ENCODE results near the gene B4GALNT2. TPM values are rescaled to one million over a fixed set of nuclear protein-coding genes. Genes with fewer than 3 reads are reported as not detected.
A peak's percentile ranks its signal among the peaks of the same experiment; 100 is the strongest.

Gene B4GALNT2
- polyA plus RNA-seq, 3 donors = not detected

DNA sequence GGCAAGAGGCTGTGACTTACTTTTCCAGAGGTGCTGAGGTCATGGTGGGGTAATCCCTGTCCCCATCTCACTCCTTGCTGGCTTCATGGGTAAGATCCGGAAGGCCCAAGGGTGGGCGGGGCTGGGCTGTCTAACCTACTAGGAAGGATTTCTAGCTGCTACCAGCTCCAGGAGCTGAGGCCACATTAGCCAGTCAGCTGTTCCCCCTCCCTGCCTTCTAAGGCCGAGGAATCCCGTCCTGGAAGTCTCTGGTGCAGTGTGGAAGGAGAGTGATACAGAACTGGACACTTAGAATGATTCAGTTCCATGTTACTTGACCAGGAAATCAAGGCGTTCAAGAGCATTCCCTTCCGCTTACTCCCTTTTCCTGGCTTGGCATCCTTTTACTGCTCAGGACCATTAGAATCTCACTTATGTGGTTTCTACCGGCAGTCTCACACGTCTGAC is 68.9 kb downstream of the B4GALNT2 start:
- H3K9me3 ChIP-seq (replicated peaks in 1 of 2; ENCODE audit: control insufficient read depth in 1 of 2, insufficient read depth in 1 of 2, low read length in 2 of 2) = no peaks in the 10 kb centered on the region
- DNase-seq = no peak
- H3K27ac ChIP-seq (ENCODE audit: low read depth in 1 of 2, low read length in 2 of 2) = no peak overlapping the region
- TF ChIP-seq, protein P1, sequence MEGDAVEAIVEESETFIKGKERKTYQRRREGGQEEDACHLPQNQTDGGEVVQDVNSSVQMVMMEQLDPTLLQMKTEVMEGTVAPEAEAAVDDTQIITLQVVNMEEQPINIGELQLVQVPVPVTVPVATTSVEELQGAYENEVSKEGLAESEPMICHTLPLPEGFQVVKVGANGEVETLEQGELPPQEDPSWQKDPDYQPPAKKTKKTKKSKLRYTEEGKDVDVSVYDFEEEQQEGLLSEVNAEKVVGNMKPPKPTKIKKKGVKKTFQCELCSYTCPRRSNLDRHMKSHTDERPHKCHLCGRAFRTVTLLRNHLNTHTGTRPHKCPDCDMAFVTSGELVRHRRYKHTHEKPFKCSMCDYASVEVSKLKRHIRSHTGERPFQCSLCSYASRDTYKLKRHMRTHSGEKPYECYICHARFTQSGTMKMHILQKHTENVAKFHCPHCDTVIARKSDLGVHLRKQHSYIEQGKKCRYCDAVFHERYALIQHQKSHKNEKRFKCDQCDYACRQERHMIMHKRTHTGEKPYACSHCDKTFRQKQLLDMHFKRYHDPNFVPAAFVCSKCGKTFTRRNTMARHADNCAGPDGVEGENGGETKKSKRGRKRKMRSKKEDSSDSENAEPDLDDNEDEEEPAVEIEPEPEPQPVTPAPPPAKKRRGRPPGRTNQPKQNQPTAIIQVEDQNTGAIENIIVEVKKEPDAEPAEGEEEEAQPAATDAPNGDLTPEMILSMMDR (IDR thresholded peaks at IDR 0.05) = no peak
- H3K36me3 Mint-ChIP-seq = peaks cover 0 to 5% of the 10 kb centered on the region in 2 donors
- 93% methylated on average over 6 of the region's 8 CpGs for WGBS (ENCODE audit: insufficient coverage)
- H3K4me1 ChIP-seq (ENCODE audit: control insufficient read depth in 1 of 2, insufficient read depth in 2 of 2, low read length in 2 of 2) = peaks cover 9 to 13% of the 10 kb centered on the region in 2 donors
- no peak overlapping the region for H3K4me2 ChIP-seq (replicated peaks; ENCODE audit: extremely low read depth, low read length, poor library complexity, severe bottlenecking)
- no peak overlapping the region for H3K9ac ChIP-seq (ENCODE audit: insufficient read depth, low read length, poor library complexity, severe bottlenecking)
- H3K9me3 Mint-ChIP-seq = peaks cover 0 to 1% (median 0%) of the 10 kb centered on the region in 7 donors
- no peaks in the 10 kb centered on the region for H4K20me1 ChIP-seq (ENCODE audit: insufficient read depth, low read length)
- intact Hi-C loops (cut with micrococcal nuclease) = no loop called here
- peaks cover 2 to 10% (median 5%) of the 10 kb centered on the region in 3 donors for H3K27me3 Mint-ChIP-seq (ENCODE audit: low read depth in 3 of 3)
- no peak overlapping the region for H3K27ac Mint-ChIP-seq
- no peaks in the 10 kb centered on the region for H3K36me3 ChIP-seq (replicated peaks in 1 of 2; ENCODE audit: control insufficient read depth in 1 of 2, insufficient read depth in 2 of 2, low read length in 2 of 2)
- no peaks in the 10 kb centered on the region for H3K79me2 ChIP-seq (ENCODE audit: insufficient read depth, low read length)
- H3K4me1 Mint-ChIP-seq = peaks cover 28% of the 10 kb centered on the region
- H3K4me3 Mint-ChIP-seq = no peak overlapping the region
- no peak overlapping the region for H3K4me3 ChIP-seq (replicated peaks in 1 of 3; ENCODE audit: low read depth in 2 of 3, low read length in 3 of 3)
- no peaks in the 10 kb centered on the region for H3K27me3 ChIP-seq (ENCODE audit: control insufficient read depth in 2 of 2, insufficient read depth in 2 of 2, low read length in 2 of 2)
- H2AFZ ChIP-seq (ENCODE audit: insufficient read depth, low read depth, low read length, poor library complexity, severe bottlenecking) = no peak overlapping the region

DNA sequence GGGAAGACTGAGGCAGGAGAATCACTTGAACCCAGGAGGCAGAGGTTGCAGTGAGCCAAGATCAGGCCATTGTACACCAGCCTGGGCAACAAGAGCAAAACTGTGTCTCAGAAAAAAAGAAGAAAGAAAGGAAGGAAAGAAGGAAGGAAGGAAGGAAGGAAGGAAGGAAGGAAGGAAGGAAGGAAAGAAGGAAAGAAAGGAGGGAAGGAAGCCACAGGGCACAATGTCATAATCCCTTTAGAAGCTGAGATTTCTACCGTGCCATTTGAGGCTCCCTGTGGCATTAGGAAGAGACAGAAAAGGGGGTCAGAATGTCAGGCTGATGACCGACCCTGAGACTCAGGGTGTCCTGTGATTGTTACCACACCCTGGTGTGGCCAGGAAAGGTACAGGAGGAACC is 71.2 kb downstream of the B4GALNT2 start:
- peaks cover 0 to 3% of the 10 kb centered on the region in 2 donors for H3K36me3 Mint-ChIP-seq
- Histone ChIP-seq H2AFZ (ENCODE audit: insufficient read depth, low read depth, low read length, poor library complexity, severe bottlenecking) (no peak overlapping the region), H3K4me1 (ENCODE audit: control insufficient read depth in 1 of 2, insufficient read depth in 2 of 2, low read length in 2 of 2) (peaks cover 15% of the 10 kb centered on the region in 2 donors), H3K4me2 (replicated peaks; ENCODE audit: extremely low read depth, low read length, poor library complexity, severe bottlenecking) (no peak overlapping the region), H3K4me3 (replicated peaks in 1 of 3; ENCODE audit: low read depth in 2 of 3, low read length in 3 of 3) (no peak overlapping the region), H3K27me3 (ENCODE audit: control insufficient read depth in 2 of 2, insufficient read depth in 2 of 2, low read length in 2 of 2) (no peaks in the 10 kb centered on the region), H3K36me3 (replicated peaks in 1 of 2; ENCODE audit: control insufficient read depth in 1 of 2, insufficient read depth in 2 of 2, low read length in 2 of 2) (no peaks in the 10 kb centered on the region), H4K20me1 (ENCODE audit: insufficient read depth, low read length) (no peaks in the 10 kb centered on the region), H3K27ac (ENCODE audit: low read depth in 1 of 2, low read length in 2 of 2) (no peak overlapping the region), H3K9me3 (replicated peaks in 1 of 2; ENCODE audit: control insufficient read depth in 1 of 2, insufficient read depth in 1 of 2, low read length in 2 of 2) (no peaks in the 10 kb centered on the region), H3K9ac (ENCODE audit: insufficient read depth, low read length, poor library complexity, severe bottlenecking) (no peak overlapping the region), H3K79me2 (ENCODE audit: insufficient read depth, low read length) (no peaks in the 10 kb centered on the region)
- H3K27ac Mint-ChIP-seq = peak overlapping the region in 2 of 7 donors; percentile 38 to 58
- peaks cover 0 to 1% (median 0%) of the 10 kb centered on the region in 7 donors for H3K9me3 Mint-ChIP-seq
- TF ChIP-seq, protein P1 (IDR thresholded peaks at IDR 0.05) = no peak
- intact Hi-C loops (cut with micrococcal nuclease) = no loop called here
- peaks cover 2 to 10% (median 5%) of the 10 kb centered on the region in 3 donors for H3K27me3 Mint-ChIP-seq (ENCODE audit: low read depth in 3 of 3)
- H3K4me3 Mint-ChIP-seq = no peak overlapping the region
- peaks cover 34% of the 10 kb centered on the region for H3K4me1 Mint-ChIP-seq
- 54% methylated on average over 2 of the region's 2 CpGs for WGBS (ENCODE audit: insufficient coverage)
- no peak for DNase-seq
